Endothelial cell of umbilical vein (primary cell): ENCODE results near the gene ATRIP. TPM values are rescaled to one million over a fixed set of nuclear protein-coding genes. Genes with fewer than 3 reads are reported as not detected.

ENCODE experiments used
- BruUV-seq: library from RNA; stranded (reverse); fragments of 400-500 nt; replicated peaks from 2 replicates; lab custom pipeline; 2021; lab: Mats Ljungman, UMichigan
- CTCF ChIA-PET: fragments of 300-600, 350-600 bp; sonication (Branson Sonifier 250); formaldehyde crosslinking; loops from one replicate; lab custom pipeline; 2021; ENCODE audit warnings: antibody characterized with exemption, inconsistent platforms; lab: Charles Lee
- POLR2A ChIA-PET: fragments of 300-600, 350-600 bp; sonication (Branson Sonifier 250); formaldehyde crosslinking; loops from one replicate; lab custom pipeline; 2021; ENCODE audit warnings: antibody characterized with exemption, inconsistent platforms; lab: Charles Lee
- DNase-seq: peaks from one replicate; pipeline ENCODE4 v3.0.0-alpha.2; 2011; ENCODE audit warnings: low read depth, low spot score
- FAIRE-seq: peaks from 2 replicates; lab custom pipeline; 2011; peaks lifted over from hg19 to GRCh38; lab: Jason Lieb, UNC
- H2AFZ ChIP-seq: 2 replicates; pipeline ENCODE4 v1.6.0; 2012; ENCODE audit warnings: low read depth, low read length, control low read depth, inconsistent platforms
- H3K27ac ChIP-seq: 2 replicates; pipeline ENCODE4 v1.5.1; 2011; ENCODE audit warnings: low read depth, mild to moderate bottlenecking, control low read depth, low read length, moderate library complexity; ENCODE audit not compliant: insufficient read depth
- H3K27me3 ChIP-seq, 2 experiments: 2 replicates each; pipeline versions ENCODE4 v1.6.0 to v1.6.1; 2011; ENCODE audit warnings: low read length in 2 of 2, mixed read lengths in 1 of 2; ENCODE audit not compliant: control insufficient read depth in 2 of 2, insufficient read depth in 2 of 2
- H3K36me3 ChIP-seq, 2 experiments: 2 replicates in 1 of 2; 3 replicates in 1 of 2; pipeline ENCODE4 v1.5.1; 2011; ENCODE audit warnings: low read length in 2 of 2, mild to moderate bottlenecking in 1 of 2, moderate library complexity in 1 of 2; ENCODE audit not compliant: control insufficient read depth in 2 of 2, insufficient read depth in 2 of 2; ENCODE audit errors: extremely low read depth in 1 of 2
- H3K4me1 ChIP-seq: 3 replicates; pipeline ENCODE4 v1.5.1; 2011; ENCODE audit warnings: mild to moderate bottlenecking, low read length; ENCODE audit not compliant: control insufficient read depth, insufficient read depth; ENCODE audit errors: extremely low read depth
- H3K4me2 ChIP-seq: 2 replicates; pipeline ENCODE4 v1.6.1; 2011; ENCODE audit warnings: low read length, control low read depth, mixed read lengths; ENCODE audit not compliant: insufficient read depth
- H3K4me3 ChIP-seq, 3 experiments: fragments of 200-600 bp in 1 of 3; sonication (generic), shearing (Covaris generic) in 1 of 3; replicated peaks in 1 of 3; 2 replicates each; pipeline ENCODE4 v1.5.1; 2011 to 2016; ENCODE audit warnings: control low read depth in 3 of 3, low read length in 3 of 3, mild to moderate bottlenecking in 2 of 3, inconsistent platforms in 1 of 3, low read depth in 1 of 3, moderate library complexity in 1 of 3; ENCODE audit not compliant: insufficient read depth in 1 of 3
- H3K79me2 ChIP-seq: 2 replicates; pipeline ENCODE4 v1.6.0; 2012; ENCODE audit warnings: low read length, inconsistent platforms; ENCODE audit not compliant: control insufficient read depth, insufficient read depth
- H3K9ac ChIP-seq: replicated peaks from 2 replicates; pipeline ENCODE3; 2011; ENCODE audit warnings: low read length, control low read depth; ENCODE audit not compliant: insufficient read depth; ENCODE audit errors: extremely low read depth
- H3K9me1 ChIP-seq: replicated peaks from 3 replicates; pipeline ENCODE4 v1.6.0; 2011; ENCODE audit warnings: mild to moderate bottlenecking, low read length; ENCODE audit not compliant: control insufficient read depth, insufficient read depth; ENCODE audit errors: extremely low read depth
- H3K9me3 ChIP-seq: replicated peaks from 2 replicates; pipeline ENCODE4 v1.5.1; 2012; ENCODE audit warnings: low read length, inconsistent platforms; ENCODE audit not compliant: control insufficient read depth, insufficient read depth
- H4K20me1 ChIP-seq: replicated peaks from 2 replicates; pipeline ENCODE3; 2011; ENCODE audit warnings: mild to moderate bottlenecking, low read length; ENCODE audit not compliant: control insufficient read depth, insufficient read depth; ENCODE audit errors: extremely low read depth
- EZH2 ChIP-seq: IDR thresholded peaks from 2 replicates; pipeline ENCODE4 v1.6.1; 2012; ENCODE audit warnings: borderline replicate concordance, low read depth, mild to moderate bottlenecking, moderate library complexity, low read length, inconsistent platforms; ENCODE audit not compliant: severe bottlenecking
- FOS ChIP-seq: IDR thresholded peaks from 2 replicates; pipeline ENCODE4 v1.6.1; 2011; ENCODE audit warnings: mild to moderate bottlenecking, low read length, moderate library complexity, borderline replicate concordance; ENCODE audit not compliant: insufficient read depth
- GATA2 ChIP-seq: IDR thresholded peaks from 2 replicates; pipeline ENCODE4 v1.7.0; 2011; ENCODE audit warnings: low read depth, mild to moderate bottlenecking, moderate library complexity, mixed read lengths, low read length; ENCODE audit not compliant: insufficient read length, insufficient read depth
- JUN ChIP-seq: IDR thresholded peaks from 2 replicates; pipeline ENCODE4 v1.6.1; 2011; ENCODE audit warnings: borderline replicate concordance, low read depth; ENCODE audit not compliant: insufficient read length, insufficient read depth
- MYC ChIP-seq: IDR thresholded peaks from one replicate; pipeline ENCODE4 v1.6.1; 2011; ENCODE audit warnings: mild to moderate bottlenecking, low read depth, low read length
- POLR2A ChIP-seq: IDR thresholded peaks from 2 replicates; pipeline ENCODE4 v1.6.1; 2012; ENCODE audit warnings: low read depth, mild to moderate bottlenecking, control low read depth, low read length
- POLR2AphosphoS5 ChIP-seq: IDR thresholded peaks from 2 replicates; pipeline ENCODE4 v1.6.1; 2012; ENCODE audit warnings: low read depth, mild to moderate bottlenecking, control low read depth, low read length, moderate library complexity; ENCODE audit not compliant: insufficient read depth
- dilution Hi-C: fragments of 300-500 bp; cut with MboI; formaldehyde crosslinking; loops from one replicate; pipeline ENCODE4 v1.15.0; 2019; ENCODE audit warnings: low sequenced_read_pairs; ENCODE audit not compliant: extremely low pct_ligation_motif_present
- intact Hi-C: fragments of 100-400 bp; cut with micrococcal nuclease; formaldehyde crosslinking; loops from one replicate; pipeline ENCODE4 v1.10.0; 2022
- polyA plus RNA-seq, 4 experiments: library from polyadenylated mRNA; depleted of rRNA in 3 of 4; stranded (reverse) in 3 of 4; unstranded in 1 of 4; fragments of >200 nt; gene quantifications; 2 replicates each; pipeline versions ENCODE4 v1.2.1 to v1.2.3, GENCODE V29; 2011 to 2012; ENCODE audit warnings: missing spikeins in 1 of 4
- total RNA-seq: library from RNA; stranded (reverse); gene quantifications from 2 replicates; pipeline ENCODE4 v1.2.3, GENCODE V29; 2021
- TF ChIP-seq, protein P1 (sequence below), 2 donors: IDR thresholded peaks; 1 replicate in 1 of 2; 2 replicates in 1 of 2; pipeline ENCODE4 v1.5.1; 2011; ENCODE audit warnings: low read length in 2 of 2, mild to moderate bottlenecking in 2 of 2, moderate library complexity in 2 of 2, control low read depth in 1 of 2, inconsistent platforms in 1 of 2, low read depth in 1 of 2; ENCODE audit not compliant: insufficient read depth in 1 of 2; ENCODE audit errors: extremely low read depth in 1 of 2
- TF ChIP-seq, protein P2 (sequence below): IDR thresholded peaks from 2 replicates; pipeline ENCODE4 v1.6.1; 2011; ENCODE audit not compliant: insufficient read depth, insufficient read length

The ATRIP gene
- total and polyA plus RNA-seq, 2 donors (not counting 3 experiments of a cell fraction or from before 2014, with no cell fraction given): 10.6 to 14.7 TPM

GRCh38 chr3:48459331-48459730 is 12.8 kb downstream of the ATRIP start:
- FAIRE-seq (no peak), DNase-seq (no peak)
- no peak overlapping the region for H2AFZ ChIP-seq
- no peaks in the 10 kb centered on the region for H3K9me3 ChIP-seq
- no peak overlapping the region for H3K4me3 ChIP-seq
- H3K9me1 ChIP-seq: no peaks in the 10 kb centered on the region
- no peaks in the 10 kb centered on the region for H3K79me2 ChIP-seq
- dilution Hi-C loops (no loop called here), intact Hi-C loops (no loop called here)
- no peak for TF ChIP-seq POLR2AphosphoS5
- no peak for TF ChIP-seq FOS
- no peak for TF ChIP-seq EZH2
- TF ChIP-seq JUN: no peak
- TF ChIP-seq GATA2: no peak
- TF ChIP-seq, protein P1, sequence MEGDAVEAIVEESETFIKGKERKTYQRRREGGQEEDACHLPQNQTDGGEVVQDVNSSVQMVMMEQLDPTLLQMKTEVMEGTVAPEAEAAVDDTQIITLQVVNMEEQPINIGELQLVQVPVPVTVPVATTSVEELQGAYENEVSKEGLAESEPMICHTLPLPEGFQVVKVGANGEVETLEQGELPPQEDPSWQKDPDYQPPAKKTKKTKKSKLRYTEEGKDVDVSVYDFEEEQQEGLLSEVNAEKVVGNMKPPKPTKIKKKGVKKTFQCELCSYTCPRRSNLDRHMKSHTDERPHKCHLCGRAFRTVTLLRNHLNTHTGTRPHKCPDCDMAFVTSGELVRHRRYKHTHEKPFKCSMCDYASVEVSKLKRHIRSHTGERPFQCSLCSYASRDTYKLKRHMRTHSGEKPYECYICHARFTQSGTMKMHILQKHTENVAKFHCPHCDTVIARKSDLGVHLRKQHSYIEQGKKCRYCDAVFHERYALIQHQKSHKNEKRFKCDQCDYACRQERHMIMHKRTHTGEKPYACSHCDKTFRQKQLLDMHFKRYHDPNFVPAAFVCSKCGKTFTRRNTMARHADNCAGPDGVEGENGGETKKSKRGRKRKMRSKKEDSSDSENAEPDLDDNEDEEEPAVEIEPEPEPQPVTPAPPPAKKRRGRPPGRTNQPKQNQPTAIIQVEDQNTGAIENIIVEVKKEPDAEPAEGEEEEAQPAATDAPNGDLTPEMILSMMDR (IDR thresholded peaks at IDR 0.05; ENCODE audit: extremely low read depth in 1 of 2, insufficient read depth in 1 of 2, low read depth in 1 of 2, low read length in 2 of 2): no peak
- no peak for TF ChIP-seq POLR2A
- TF ChIP-seq, protein P2, sequence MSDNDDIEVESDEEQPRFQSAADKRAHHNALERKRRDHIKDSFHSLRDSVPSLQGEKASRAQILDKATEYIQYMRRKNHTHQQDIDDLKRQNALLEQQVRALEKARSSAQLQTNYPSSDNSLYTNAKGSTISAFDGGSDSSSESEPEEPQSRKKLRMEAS: no peak
- TF ChIP-seq MYC: no peak
- H3K9ac ChIP-seq: no peak overlapping the region
- ChIA-PET POLR2A (no interaction called here), CTCF (interaction anchor here (3.7 to 6.5 kb wide), 2 partner anchors 23 to 90 kb away, joined by 12 to 59 read pairs; no protein-coding TSS in a partner anchor)
- no peak overlapping the region for H3K27ac ChIP-seq
- H3K4me2 ChIP-seq: no peak overlapping the region
- peaks cover 18 to 29% of the 10 kb centered on the region in 2 experiments for H3K36me3 ChIP-seq
- H3K27me3 ChIP-seq: no peaks in the 10 kb centered on the region
- no TSS peak for BruUV-seq
- H4K20me1 ChIP-seq: no peaks in the 10 kb centered on the region
- H3K4me1 ChIP-seq: no peaks in the 10 kb centered on the region
